SK-N-SH (cell line): ENCODE results near the gene LIM2. TPM values are rescaled to one million over a fixed set of nuclear protein-coding genes. Genes with fewer than 3 reads are reported as not detected.

ENCODE experiments used
- CTCF ChIA-PET: fragments of 300-600, 350-600 bp; formaldehyde crosslinking; extraction: SDS; loops from one replicate; lab custom pipeline; 2021; lab: Yijun Ruan, JAX
- POLR2A ChIA-PET: fragments of 350-600 bp; sonication (Branson Sonifier 250); formaldehyde crosslinking; extraction: SDS; loops from one replicate; lab custom pipeline; 2020; ENCODE audit warnings: antibody characterized with exemption, inconsistent platforms; lab: Yijun Ruan, JAX
- DNase-seq: peaks from one replicate; pipeline ENCODE4 v3.0.0; 2012
- H2AFZ ChIP-seq: fragments of 200-600 bp; sonication (generic); 2 replicates; pipeline ENCODE4 v1.8.1; 2016; ENCODE audit warnings: antibody characterized with exemption, mild to moderate bottlenecking, low read depth
- H3F3A ChIP-seq: fragments of 200-600 bp; sonication (generic); replicated peaks from 2 replicates; pipeline ENCODE3; 2016; ENCODE audit warnings: antibody characterized with exemption, mild to moderate bottlenecking; ENCODE audit not compliant: insufficient read depth
- H3K27ac ChIP-seq, 2 experiments: fragments of 200-500 bp in 1 of 2; fragments of 200-600 bp in 1 of 2; sonication (Bioruptor generic) in 1 of 2; sonication (generic), shearing (Covaris generic) in 1 of 2; 2 replicates each; pipeline versions ENCODE4 v1.5.1 to v1.6.1; 2014 to 2016; ENCODE audit warnings: low read depth in 2 of 2, inconsistent platforms in 1 of 2, low read length in 1 of 2, mild to moderate bottlenecking in 1 of 2, mixed read lengths in 1 of 2
- H3K27me3 ChIP-seq: fragments of 200-600 bp; sonication (generic), shearing (Covaris generic); 2 replicates; pipeline ENCODE4 v1.6.1; 2016; ENCODE audit warnings: mixed run types; ENCODE audit not compliant: insufficient read depth
- H3K36me3 ChIP-seq, 2 experiments: fragments of 200-500 bp in 1 of 2; fragments of 200-600 bp in 1 of 2; sonication (Bioruptor generic) in 1 of 2; sonication (generic) in 1 of 2; replicated peaks in 1 of 2; 2 replicates each; pipeline versions ENCODE3 to v1.5.1; 2014 to 2016; ENCODE audit warnings: low read length in 1 of 2, mild to moderate bottlenecking in 1 of 2; ENCODE audit not compliant: insufficient read depth in 2 of 2, control insufficient read depth in 1 of 2
- H3K4me1 ChIP-seq, 2 experiments: fragments of 200-500 bp in 1 of 2; fragments of 200-600 bp in 1 of 2; sonication (Bioruptor generic) in 1 of 2; sonication (generic), shearing (Covaris generic) in 1 of 2; 2 replicates each; pipeline versions ENCODE4 v1.5.1 to v1.6.1; 2014 to 2016; ENCODE audit warnings: low read depth in 1 of 2, low read length in 1 of 2, mixed run types in 1 of 2; ENCODE audit not compliant: insufficient read depth in 2 of 2, control insufficient read depth in 1 of 2
- H3K4me2 ChIP-seq: fragments of 200-600 bp; sonication (generic), shearing (Covaris generic); 2 replicates; pipeline ENCODE4 v1.6.1; 2017; ENCODE audit warnings: mixed run types
- H3K4me3 ChIP-seq, 2 experiments: fragments of 200-500 bp in 1 of 2; fragments of 200-600 bp in 1 of 2; sonication (Bioruptor generic) in 1 of 2; sonication (generic), shearing (Covaris generic) in 1 of 2; 2 replicates each; pipeline versions ENCODE4 v1.5.1 to v1.8.1; 2014 to 2016; ENCODE audit warnings: low read depth in 2 of 2, inconsistent platforms in 1 of 2, low read length in 1 of 2, mild to moderate bottlenecking in 1 of 2, mixed read lengths in 1 of 2, moderate library complexity in 1 of 2
- H3K79me2 ChIP-seq: fragments of 200-600 bp; sonication (generic); 2 replicates; pipeline ENCODE4 v1.8.1; 2017; ENCODE audit warnings: mild to moderate bottlenecking; ENCODE audit not compliant: insufficient read depth
- H3K9ac ChIP-seq: fragments of 200-600 bp; sonication (generic); 2 replicates; pipeline ENCODE4 v1.6.1; 2017; ENCODE audit warnings: mixed run types
- H3K9me2 ChIP-seq: fragments of 200-600 bp; sonication (generic); 2 replicates; pipeline ENCODE4 v1.6.1; 2017; ENCODE audit warnings: mixed run types
- H3K9me3 ChIP-seq: fragments of 200-600 bp; sonication (generic); 2 replicates; pipeline ENCODE4 v1.6.1; 2017; ENCODE audit warnings: mixed run types, mild to moderate bottlenecking, moderate library complexity
- H4K20me1 ChIP-seq: fragments of 200-600 bp; sonication (generic); 2 replicates; pipeline ENCODE4 v1.6.1; 2017; ENCODE audit warnings: mild to moderate bottlenecking, mixed run types; ENCODE audit not compliant: insufficient read depth
- CTCF ChIP-seq: fragments of 200-600 bp; sonication (generic); IDR thresholded peaks from 2 replicates; pipeline ENCODE4 v1.6.1; 2017; ENCODE audit warnings: antibody characterized with exemption, mild to moderate bottlenecking, moderate library complexity
- ELF1 ChIP-seq: IDR thresholded peaks from 2 replicates; pipeline ENCODE4 v1.4.0; 2012
- EP300 ChIP-seq, 2 experiments: IDR thresholded peaks; 2 replicates each; pipeline versions ENCODE4 v1.4.0 to v1.6.1; 2012; ENCODE audit warnings: borderline replicate concordance in 1 of 2, low read depth in 1 of 2, low read length in 1 of 2
- FOSL2 ChIP-seq: IDR thresholded peaks from 2 replicates; pipeline ENCODE4 v1.4.0; 2012; ENCODE audit warnings: low read depth, mild to moderate bottlenecking, moderate library complexity, borderline replicate concordance
- GABPA ChIP-seq: IDR thresholded peaks from 2 replicates; pipeline ENCODE4 v1.4.0; 2012; ENCODE audit warnings: low read depth, mild to moderate bottlenecking
- MEF2A ChIP-seq: IDR thresholded peaks from 2 replicates; pipeline ENCODE4 v1.4.0; 2012; ENCODE audit warnings: low read depth, borderline replicate concordance
- POLR2AphosphoS5 ChIP-seq: IDR thresholded peaks from 2 replicates; pipeline ENCODE4 v1.6.1; 2012; ENCODE audit warnings: low read depth, low read length
- RAD21 ChIP-seq: IDR thresholded peaks from 2 replicates; pipeline ENCODE4 v1.6.1; 2012; ENCODE audit warnings: mild to moderate bottlenecking, low read length
- RCOR1 ChIP-seq: fragments of 150-350 bp; IDR thresholded peaks from 2 replicates; pipeline ENCODE4 v1.6.1; 2017; ENCODE audit warnings: antibody characterized with exemption, low read length
- REST ChIP-seq: IDR thresholded peaks from 2 replicates; pipeline ENCODE4 v1.6.1; 2012; ENCODE audit warnings: mild to moderate bottlenecking, low read depth, low read length, moderate library complexity
- TAF1 ChIP-seq: IDR thresholded peaks from 2 replicates; pipeline ENCODE4 v1.6.1; 2012; ENCODE audit warnings: low read depth, mild to moderate bottlenecking, low read length, moderate library complexity, borderline replicate concordance
- TEAD4 ChIP-seq: IDR thresholded peaks from 2 replicates; pipeline ENCODE4 v1.4.0; 2012; ENCODE audit warnings: mild to moderate bottlenecking, borderline replicate concordance; ENCODE audit not compliant: insufficient read depth
- YY1 ChIP-seq: IDR thresholded peaks from 2 replicates; pipeline ENCODE4 v1.4.0; 2012; ENCODE audit warnings: low read depth, mild to moderate bottlenecking
- WGBS: methylation state at CpG from one replicate; pipeline ENCODE4 v1.1.6; 2017; ENCODE audit warnings: low lambda C conversion rate; 5-methylcytosine and 5-hydroxymethylcytosine counted together
- polyA plus RNA-seq, 3 experiments: library from polyadenylated mRNA; depleted of rRNA; stranded (reverse); fragments of >200 nt; gene quantifications; 2 replicates each; pipeline ENCODE4 v1.2.3, GENCODE V29; 2012

The LIM2 gene
- polyA plus RNA-seq, 1 of the 3 experiments (the other 2 are of a cell fraction): not detected

DNA sequence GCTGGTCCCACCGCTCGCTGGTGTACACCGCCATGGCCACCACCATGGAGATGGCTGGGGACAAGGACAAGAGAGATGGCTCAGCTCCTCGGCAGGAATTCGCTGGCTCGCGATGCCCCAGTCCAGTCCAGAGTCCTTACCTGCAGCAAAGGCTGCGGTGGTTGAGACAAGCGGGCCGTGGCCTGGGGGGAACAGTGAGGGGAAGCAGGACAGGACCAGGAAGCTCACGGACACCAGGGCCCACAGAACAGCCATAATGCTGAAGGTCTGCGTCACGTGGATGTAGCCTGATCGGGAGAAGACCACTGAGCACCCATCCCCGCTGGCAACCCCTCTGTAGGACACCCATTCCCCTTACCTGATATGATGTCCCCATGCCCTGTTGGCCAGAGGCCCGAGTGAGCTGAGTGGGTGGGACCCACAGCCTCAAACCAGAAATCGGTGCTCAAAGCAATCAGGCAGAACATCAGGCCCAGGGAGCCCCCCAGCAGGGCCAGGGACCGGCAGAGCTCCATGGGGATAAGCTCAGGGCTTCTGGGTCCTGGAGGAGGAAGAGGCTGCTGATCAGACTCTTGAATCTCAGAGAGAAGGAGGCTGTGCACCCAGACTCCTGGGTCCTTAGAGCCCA is 15.6 kb downstream of the LIM2 start (continued):
- TF ChIP-seq RAD21 (no peak), YY1 (no peak), EP300 (IDR thresholded peaks at IDR 0.05; ENCODE audit: borderline replicate concordance in 1 of 2, low read depth in 1 of 2, low read length in 1 of 2) (no peak), CTCF (no peak)

DNA sequence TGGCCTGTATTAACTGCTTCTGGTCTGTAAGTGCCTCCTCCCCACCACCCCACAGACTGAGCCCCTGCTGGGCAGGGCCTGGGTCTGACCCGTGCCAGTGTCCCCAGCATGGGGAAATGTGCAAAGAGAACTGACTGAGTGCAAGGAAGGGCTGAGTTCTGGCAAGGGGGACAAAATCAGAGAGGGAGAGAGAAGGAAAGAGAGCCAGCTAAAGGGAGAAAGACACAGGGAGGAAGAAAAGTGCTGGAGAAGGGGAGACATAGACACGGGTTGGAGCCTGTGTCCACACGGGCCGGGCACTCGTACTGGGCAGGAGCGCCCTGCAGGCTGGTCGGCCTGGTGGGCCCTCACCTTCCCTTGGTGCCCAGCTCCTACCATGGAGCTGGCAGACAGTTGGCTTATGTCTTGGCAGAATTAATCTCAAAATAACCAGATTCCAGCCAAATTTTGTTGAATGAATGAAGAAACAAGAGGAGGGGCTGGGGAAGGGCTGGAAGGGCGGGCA is 16.5 kb downstream of the LIM2 start:
- H3K36me3 ChIP-seq: no peaks in the 10 kb centered on the region
- H3K9me2 ChIP-seq: no peaks in the 10 kb centered on the region
- peaks cover 20% of the 10 kb centered on the region; the same call in 1 of the 2 replicates for H3K27me3 ChIP-seq
- no peak for DNase-seq
- H2AFZ ChIP-seq: no peak overlapping the region
- no peaks in the 10 kb centered on the region for H3K9me3 ChIP-seq
- no peak overlapping the region for H3K27ac ChIP-seq
- no peaks in the 10 kb centered on the region for H4K20me1 ChIP-seq
- H3K4me2 ChIP-seq: no peak overlapping the region
- H3K9ac ChIP-seq: no peak overlapping the region
- H3K4me1 ChIP-seq: peaks cover 0 to 7% of the 10 kb centered on the region in 2 experiments; a peak in 1 of 4 replicates
- 53% methylated on average over 7 of the region's 8 CpGs for WGBS
- no peak overlapping the region for H3K4me3 ChIP-seq
- ChIA-PET CTCF (interaction anchor here (1.0 kb wide), 1 partner anchor 286 kb away, joined by 3 read pairs; no protein-coding TSS in a partner anchor), POLR2A (no interaction called here)
- TF ChIP-seq MEF2A (no peak), RCOR1 (no peak), TAF1 (no peak), TEAD4 (no peak), FOSL2 (no peak), ELF1 (no peak), GABPA (no peak), POLR2AphosphoS5 (no peak), REST (no peak)
- no peaks in the 10 kb centered on the region for H3F3A ChIP-seq
- H3K79me2 ChIP-seq: no peaks in the 10 kb centered on the region
